Adrenal gland (tissue), 5 donors: ENCODE measurements around the gene ACP1.

Source experiments
- POLR2A ChIP-seq, 2 donors: fragments of 450-650 bp; IDR thresholded peaks; one replicate each; pipeline ENCODE4 v1.6.1; 2017; ENCODE audit warnings: antibody characterized with exemption in 2 of 2, mild to moderate bottlenecking in 2 of 2, moderate library complexity in 1 of 2
- TF ChIP-seq, protein P1 (sequence below), 6 experiments: fragments of 450-650 bp in 4 of 6; fragments of 200-600 bp in 2 of 6; sonication (generic) in 1 of 6; IDR thresholded peaks; 1 replicate in 5 of 6; 2 replicates in 1 of 6; pipeline versions ENCODE4 v1.5.1 to v1.8.0; 2016 to 2021; ENCODE audit warnings: antibody characterized with exemption in 6 of 6, mild to moderate bottlenecking in 2 of 6, moderate library complexity in 1 of 6
- donor health status: DM: no; HTN: no; CAD: no.

DNA sequence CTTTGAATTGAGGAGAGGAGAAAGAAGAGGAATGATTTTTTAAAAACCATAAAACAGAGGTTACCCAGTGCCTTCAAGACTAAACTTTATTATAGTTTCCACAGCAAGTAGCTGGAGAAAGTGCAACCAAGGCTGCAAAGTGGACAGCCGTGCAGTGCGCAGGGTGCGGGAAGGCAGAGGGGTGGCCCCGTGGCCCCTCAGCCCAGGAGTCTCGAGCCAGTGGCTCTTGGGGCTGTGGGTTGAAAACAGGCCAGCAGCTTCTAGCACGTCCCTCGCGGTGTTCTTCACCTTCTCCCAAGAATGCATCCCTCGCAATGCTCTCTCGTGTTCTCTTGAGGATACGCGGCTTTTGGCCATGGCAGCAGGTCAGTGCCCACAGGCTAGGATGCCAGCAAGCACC is 51.6 kb downstream of the ACP1 start:
- TF ChIP-seq, protein P1, sequence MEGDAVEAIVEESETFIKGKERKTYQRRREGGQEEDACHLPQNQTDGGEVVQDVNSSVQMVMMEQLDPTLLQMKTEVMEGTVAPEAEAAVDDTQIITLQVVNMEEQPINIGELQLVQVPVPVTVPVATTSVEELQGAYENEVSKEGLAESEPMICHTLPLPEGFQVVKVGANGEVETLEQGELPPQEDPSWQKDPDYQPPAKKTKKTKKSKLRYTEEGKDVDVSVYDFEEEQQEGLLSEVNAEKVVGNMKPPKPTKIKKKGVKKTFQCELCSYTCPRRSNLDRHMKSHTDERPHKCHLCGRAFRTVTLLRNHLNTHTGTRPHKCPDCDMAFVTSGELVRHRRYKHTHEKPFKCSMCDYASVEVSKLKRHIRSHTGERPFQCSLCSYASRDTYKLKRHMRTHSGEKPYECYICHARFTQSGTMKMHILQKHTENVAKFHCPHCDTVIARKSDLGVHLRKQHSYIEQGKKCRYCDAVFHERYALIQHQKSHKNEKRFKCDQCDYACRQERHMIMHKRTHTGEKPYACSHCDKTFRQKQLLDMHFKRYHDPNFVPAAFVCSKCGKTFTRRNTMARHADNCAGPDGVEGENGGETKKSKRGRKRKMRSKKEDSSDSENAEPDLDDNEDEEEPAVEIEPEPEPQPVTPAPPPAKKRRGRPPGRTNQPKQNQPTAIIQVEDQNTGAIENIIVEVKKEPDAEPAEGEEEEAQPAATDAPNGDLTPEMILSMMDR (IDR thresholded peaks at IDR 0.05) = no peak
- no peak for TF ChIP-seq POLR2A (IDR thresholded peaks at IDR 0.05)
